Type B pancreatic cell (in vitro differentiated cells): ENCODE measurements around the gene ZPR1. TPM values are rescaled to one million over a fixed set of nuclear protein-coding genes. Genes with fewer than 3 reads are reported as not detected.
A peak's percentile ranks its signal among the peaks of the same experiment; 100 is the strongest.

Experiments used
- DNase-seq: peaks from one replicate; pipeline ENCODE4 v3.0.0; 2021; ENCODE audit warnings: mixed read lengths; ENCODE audit not compliant: unreplicated experiment; ENCODE audit errors: extremely low spot score
- H3K27ac Mint-ChIP-seq: 2 replicates; pipeline ENCODE4 v1.8.0; 2021; ENCODE audit warnings: mild to moderate bottlenecking, mixed read lengths
- H3K27me3 Mint-ChIP-seq: 2 replicates; pipeline ENCODE4 v1.8.0; 2021; ENCODE audit warnings: mixed read lengths
- H3K36me3 Mint-ChIP-seq: 2 replicates; pipeline ENCODE4 v1.8.0; 2021; ENCODE audit warnings: mixed read lengths
- H3K4me1 Mint-ChIP-seq: one replicate; pipeline ENCODE4 v1.8.0; 2021; ENCODE audit warnings: mixed read lengths; ENCODE audit not compliant: unreplicated experiment
- H3K4me3 Mint-ChIP-seq: 2 replicates; pipeline ENCODE4 v1.8.0; 2021; ENCODE audit warnings: mild to moderate bottlenecking, mixed read lengths
- H3K9me3 Mint-ChIP-seq: 2 replicates; pipeline ENCODE4 v1.8.0; 2021; ENCODE audit warnings: mixed read lengths
- CTCF ChIP-seq: fragments of 200-600 bp; sonication (generic); conservative IDR thresholded peaks from 2 replicates; pipeline ENCODE4 v1.5.0; 2021; ENCODE audit warnings: antibody characterized with exemption, mild to moderate bottlenecking
- total RNA-seq: library from RNA; stranded (reverse); gene quantifications from 2 replicates; pipeline ENCODE4 v1.2.1, GENCODE V29; 2021; ENCODE audit warnings: low replicate concordance

ZPR1 gene
- total RNA-seq, 1 donor from 2014 or later = 41.2 TPM

- Mint-ChIP-seq H3K36me3 (no peaks in the 10 kb centered on the region), H3K27me3 (peaks cover 25% of the 10 kb centered on the region), H3K9me3 (no peaks in the 10 kb centered on the region), H3K27ac (no peak overlapping the region), H3K4me1 (peaks cover 31% of the 10 kb centered on the region), H3K4me3 (no peak overlapping the region)
- peak; percentile 87 for TF ChIP-seq CTCF
- no peak for DNase-seq
These were observed 55.4 kb downstream of the ZPR1 start for GRCh38 chr11:116732271-116733042.

- peaks cover 25% of the 10 kb centered on the region for H3K27me3 Mint-ChIP-seq
- H3K4me3 Mint-ChIP-seq = no peak overlapping the region
- DNase-seq = no peak
- TF ChIP-seq CTCF = no peak
- H3K9me3 Mint-ChIP-seq = no peaks in the 10 kb centered on the region
- H3K4me1 Mint-ChIP-seq = peaks cover 31% of the 10 kb centered on the region
- H3K27ac Mint-ChIP-seq = no peak overlapping the region
- H3K36me3 Mint-ChIP-seq = no peaks in the 10 kb centered on the region
These were observed 56.0 kb downstream of the ZPR1 start for GRCh38 chr11:116731821-116732220.

- Mint-ChIP-seq H3K36me3 (no peaks in the 10 kb centered on the region), H3K9me3 (no peaks in the 10 kb centered on the region), H3K27ac (peak overlapping the region; percentile 43), H3K4me3 (peak overlapping the region; percentile 28), H3K4me1 (peaks cover 34% of the 10 kb centered on the region), H3K27me3 (peaks cover 30% of the 10 kb centered on the region)
- no peak for TF ChIP-seq CTCF
- DNase-seq = no peak
These were observed 56.6 kb downstream of the ZPR1 start for GRCh38 chr11:116731097-116731761.

- Mint-ChIP-seq H3K4me1 (peaks cover 35% of the 10 kb centered on the region), H3K4me3 (no peak overlapping the region), H3K9me3 (no peaks in the 10 kb centered on the region)
These were observed 57.2 kb downstream of the ZPR1 start for GRCh38 chr11:116730601-116731000.

GRCh38 chr11:116730241-116730561 is 57.6 kb downstream of the ZPR1 start:
- H3K4me3 Mint-ChIP-seq = no peak overlapping the region
- no peaks in the 10 kb centered on the region for H3K9me3 Mint-ChIP-seq

More at GRCh38 chr11:116730601-116731000, 57.2 kb downstream of the ZPR1 start:
- H3K27me3 Mint-ChIP-seq = peaks cover 31% of the 10 kb centered on the region
- DNase-seq = no peak
- no peaks in the 10 kb centered on the region for H3K36me3 Mint-ChIP-seq
- no peak for TF ChIP-seq CTCF
- no peak overlapping the region for H3K27ac Mint-ChIP-seq

More at GRCh38 chr11:116730241-116730561, 57.6 kb downstream of the ZPR1 start:
- no peak for TF ChIP-seq CTCF
- no peak overlapping the region for H3K27ac Mint-ChIP-seq
- H3K4me1 Mint-ChIP-seq = peaks cover 35% of the 10 kb centered on the region
- no peaks in the 10 kb centered on the region for H3K36me3 Mint-ChIP-seq
- DNase-seq = no peak
- peaks cover 31% of the 10 kb centered on the region for H3K27me3 Mint-ChIP-seq
